ENCODE data around the gene ABCB9. TPM values are rescaled to one million over a fixed set of nuclear protein-coding genes. Genes with fewer than 3 reads are reported as not detected.

ABCB9 gene
- total RNA-seq, 2 donors from 2014 or later: 8.2 to 50.0 TPM

DNA sequence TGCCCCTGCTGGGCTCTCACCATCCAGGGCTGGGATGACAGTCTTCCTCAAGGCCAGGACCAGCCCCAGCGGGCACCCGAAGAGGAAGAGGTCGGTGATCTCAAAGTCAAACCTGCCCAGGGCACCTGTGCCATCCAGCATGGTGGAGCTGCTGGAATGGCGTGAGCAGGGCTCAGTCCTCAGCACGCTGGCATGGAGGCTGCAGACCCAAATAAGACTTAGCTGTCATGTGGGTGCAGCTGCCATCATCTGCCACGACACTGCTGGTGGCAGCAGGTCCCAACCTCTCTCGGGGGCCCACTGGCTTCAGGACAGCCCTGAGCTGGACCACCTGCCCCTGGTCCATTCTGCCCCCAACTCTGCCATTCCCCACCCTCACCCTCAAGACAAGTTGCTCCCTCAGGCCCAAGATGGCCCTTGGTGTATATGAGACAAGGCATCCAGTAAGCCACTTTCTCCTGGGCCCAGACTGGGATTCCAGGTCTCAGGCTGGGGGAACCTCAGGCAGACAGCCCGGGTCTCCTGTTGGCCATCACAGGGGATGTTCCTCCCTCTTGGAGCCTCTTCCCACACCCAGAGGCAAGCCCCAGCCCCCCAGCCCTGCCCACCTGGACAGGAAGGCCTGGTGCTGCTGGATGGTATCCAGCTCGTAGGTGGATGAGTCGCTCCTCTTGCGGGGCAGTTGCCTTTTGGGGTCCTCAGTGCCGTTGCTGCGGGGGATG is 28.7 kb upstream of the ABCB9 start:
- 88% methylated on average over 8 of the region's 13 CpGs for WGBS
- H3K4me1 ChIP-seq (replicated peaks): no peaks in the 10 kb centered on the region
- no peak for DNase-seq (ENCODE audit: low spot score)
- H3K27ac ChIP-seq: no peak overlapping the region
- no peaks in the 10 kb centered on the region for H3K36me3 ChIP-seq
- TF ChIP-seq POLR2AphosphoS5 (IDR thresholded peaks at IDR 0.05): no peak
- no peak for TF ChIP-seq POLR2A (IDR thresholded peaks at IDR 0.05)
- TF ChIP-seq, protein P1, sequence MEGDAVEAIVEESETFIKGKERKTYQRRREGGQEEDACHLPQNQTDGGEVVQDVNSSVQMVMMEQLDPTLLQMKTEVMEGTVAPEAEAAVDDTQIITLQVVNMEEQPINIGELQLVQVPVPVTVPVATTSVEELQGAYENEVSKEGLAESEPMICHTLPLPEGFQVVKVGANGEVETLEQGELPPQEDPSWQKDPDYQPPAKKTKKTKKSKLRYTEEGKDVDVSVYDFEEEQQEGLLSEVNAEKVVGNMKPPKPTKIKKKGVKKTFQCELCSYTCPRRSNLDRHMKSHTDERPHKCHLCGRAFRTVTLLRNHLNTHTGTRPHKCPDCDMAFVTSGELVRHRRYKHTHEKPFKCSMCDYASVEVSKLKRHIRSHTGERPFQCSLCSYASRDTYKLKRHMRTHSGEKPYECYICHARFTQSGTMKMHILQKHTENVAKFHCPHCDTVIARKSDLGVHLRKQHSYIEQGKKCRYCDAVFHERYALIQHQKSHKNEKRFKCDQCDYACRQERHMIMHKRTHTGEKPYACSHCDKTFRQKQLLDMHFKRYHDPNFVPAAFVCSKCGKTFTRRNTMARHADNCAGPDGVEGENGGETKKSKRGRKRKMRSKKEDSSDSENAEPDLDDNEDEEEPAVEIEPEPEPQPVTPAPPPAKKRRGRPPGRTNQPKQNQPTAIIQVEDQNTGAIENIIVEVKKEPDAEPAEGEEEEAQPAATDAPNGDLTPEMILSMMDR (IDR thresholded peaks at IDR 0.05): no peak
- H3K27me3 ChIP-seq (replicated peaks; ENCODE audit: insufficient read depth): no peaks in the 10 kb centered on the region
- H3K9me3 ChIP-seq: no peaks in the 10 kb centered on the region
- intact Hi-C loops (cut with DNase I): no loop called here
- no peak overlapping the region for H3K4me3 ChIP-seq

DNA sequence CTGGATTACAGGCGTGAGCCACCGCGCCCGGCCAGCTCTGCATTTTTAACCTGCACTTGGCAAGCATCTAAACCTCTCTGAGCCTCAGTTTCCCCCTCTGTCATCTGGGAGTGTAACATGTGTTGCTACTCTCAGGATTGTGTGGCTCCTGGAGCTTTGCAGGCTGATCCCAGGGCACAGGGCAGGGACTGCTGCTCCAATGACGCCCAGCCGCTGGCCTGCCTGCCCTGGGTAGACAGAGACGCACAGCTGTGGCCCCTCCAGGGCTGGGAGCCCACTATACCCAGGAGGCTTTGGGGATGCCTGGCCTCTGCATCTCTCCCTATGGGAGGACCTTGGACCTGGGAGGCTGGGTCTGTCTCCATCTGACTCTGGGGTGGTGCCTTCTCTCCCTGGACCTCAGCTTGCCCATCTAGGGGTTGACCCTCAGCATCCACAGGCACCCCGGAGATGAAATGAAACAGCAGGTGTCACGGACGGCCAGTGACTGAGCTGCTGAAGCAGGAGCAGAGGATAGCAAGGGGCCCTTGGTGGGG is 27.9 kb upstream of the ABCB9 start:
- TF ChIP-seq, protein P1 (IDR thresholded peaks at IDR 0.05): no peak
- TF ChIP-seq POLR2A (IDR thresholded peaks at IDR 0.05) (no peak), POLR2AphosphoS5 (IDR thresholded peaks at IDR 0.05) (no peak)
- Histone ChIP-seq H3K27me3 (replicated peaks; ENCODE audit: insufficient read depth) (no peaks in the 10 kb centered on the region), H3K4me1 (replicated peaks) (no peaks in the 10 kb centered on the region), H3K4me3 (no peak overlapping the region), H3K9me3 (no peaks in the 10 kb centered on the region), H3K27ac (no peak overlapping the region), H3K36me3 (no peaks in the 10 kb centered on the region)
- intact Hi-C loops (cut with DNase I): no loop called here
- 94% methylated on average over 10 of the region's 10 CpGs for WGBS
- DNase-seq (ENCODE audit: low spot score): no peak

DNA sequence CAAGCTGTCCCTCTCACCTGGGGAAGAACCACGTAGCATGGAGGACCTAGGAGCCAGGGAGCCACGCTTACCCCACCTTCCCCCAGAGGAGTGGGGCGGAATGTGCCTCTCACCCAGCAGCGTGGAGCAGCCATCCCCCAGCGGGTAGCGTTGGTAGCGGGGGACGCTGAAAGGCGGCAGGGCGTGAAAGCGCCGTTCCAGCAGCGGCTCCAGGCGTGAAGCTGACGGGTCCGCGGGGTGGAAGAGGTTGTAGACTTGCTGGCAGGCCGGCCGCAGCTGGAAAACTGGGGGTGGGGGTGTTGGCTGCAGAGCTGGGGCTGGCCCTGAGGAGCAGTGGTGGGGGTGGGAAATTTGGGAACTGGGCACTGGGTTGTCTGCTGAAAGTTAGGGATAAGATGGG is 26.1 kb upstream of the ABCB9 start:
- Histone ChIP-seq H3K27me3 (replicated peaks; ENCODE audit: insufficient read depth) (no peaks in the 10 kb centered on the region), H3K4me3 (no peak overlapping the region), H3K4me1 (replicated peaks) (no peaks in the 10 kb centered on the region), H3K9me3 (no peaks in the 10 kb centered on the region), H3K36me3 (no peaks in the 10 kb centered on the region), H3K27ac (no peak overlapping the region)
- intact Hi-C loops (cut with DNase I): no loop called here
- no peak for DNase-seq (ENCODE audit: low spot score)
- TF ChIP-seq, protein P1 (IDR thresholded peaks at IDR 0.05): no peak
- TF ChIP-seq POLR2A (IDR thresholded peaks at IDR 0.05): no peak
- TF ChIP-seq POLR2AphosphoS5 (IDR thresholded peaks at IDR 0.05): no peak
- 71% methylated on average over 19 of the region's 19 CpGs for WGBS

DNA sequence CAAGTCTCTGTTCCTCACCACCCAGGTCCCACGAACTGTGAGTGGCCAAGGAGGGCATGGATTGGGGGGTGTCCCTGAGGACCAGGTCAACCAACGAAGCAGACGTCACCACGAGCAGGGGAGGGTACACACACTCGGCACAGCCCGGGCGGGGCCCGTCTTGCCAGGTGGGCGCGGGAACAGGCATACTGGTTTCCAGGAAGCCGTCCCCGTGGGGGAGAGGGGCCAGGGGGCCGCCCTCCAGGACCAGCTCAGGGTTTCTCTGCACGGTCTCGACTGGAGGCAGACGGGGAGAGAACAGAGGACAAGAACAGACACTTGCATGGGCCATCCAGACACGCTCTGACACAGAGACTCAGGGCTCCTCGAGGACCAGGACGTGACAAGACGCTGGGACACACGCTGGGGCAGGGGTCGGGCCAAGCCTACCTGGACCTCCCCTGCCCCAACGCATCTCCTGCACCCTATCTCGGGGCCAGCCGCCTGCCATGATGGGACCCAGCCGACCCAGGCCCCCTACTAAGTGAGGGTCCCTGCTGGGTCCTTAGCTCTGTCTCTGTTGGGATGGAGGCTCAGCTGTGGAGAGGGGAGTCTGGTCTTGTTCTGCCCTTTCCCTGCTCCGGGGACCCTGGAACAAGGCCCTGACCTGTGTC is 25.5 kb upstream of the ABCB9 start:
- intact Hi-C loops (cut with DNase I): no loop called here
- Histone ChIP-seq H3K4me3 (no peak overlapping the region), H3K27me3 (replicated peaks; ENCODE audit: insufficient read depth) (no peaks in the 10 kb centered on the region), H3K27ac (no peak overlapping the region), H3K9me3 (no peaks in the 10 kb centered on the region), H3K36me3 (no peaks in the 10 kb centered on the region), H3K4me1 (replicated peaks) (no peaks in the 10 kb centered on the region)
- DNase-seq (ENCODE audit: low spot score): no peak
- TF ChIP-seq, protein P1 (IDR thresholded peaks at IDR 0.05): no peak
- TF ChIP-seq POLR2A (IDR thresholded peaks at IDR 0.05) (no peak), POLR2AphosphoS5 (IDR thresholded peaks at IDR 0.05) (no peak)
- WGBS: 72% methylated on average over 27 of the region's 27 CpGs

Measured in prostate gland (tissue), 2 donors.